GM18502 (cell line): Measurements from ENCODE around the gene HSH2D.
"Not testable (repeated sequence)": the region's sequence is repeated elsewhere in the genome, so short reads cannot be mapped to it uniquely, and the experiment has no call there.

Experiments
- ATAC-seq: cut with Tn5 transposase; IDR thresholded peaks from one replicate; pipeline ENCODE4 v1.9.1; 2021; ENCODE audit warnings: mild to moderate bottlenecking; ENCODE audit not compliant: unreplicated experiment, poor library complexity

HSH2D gene

DNA sequence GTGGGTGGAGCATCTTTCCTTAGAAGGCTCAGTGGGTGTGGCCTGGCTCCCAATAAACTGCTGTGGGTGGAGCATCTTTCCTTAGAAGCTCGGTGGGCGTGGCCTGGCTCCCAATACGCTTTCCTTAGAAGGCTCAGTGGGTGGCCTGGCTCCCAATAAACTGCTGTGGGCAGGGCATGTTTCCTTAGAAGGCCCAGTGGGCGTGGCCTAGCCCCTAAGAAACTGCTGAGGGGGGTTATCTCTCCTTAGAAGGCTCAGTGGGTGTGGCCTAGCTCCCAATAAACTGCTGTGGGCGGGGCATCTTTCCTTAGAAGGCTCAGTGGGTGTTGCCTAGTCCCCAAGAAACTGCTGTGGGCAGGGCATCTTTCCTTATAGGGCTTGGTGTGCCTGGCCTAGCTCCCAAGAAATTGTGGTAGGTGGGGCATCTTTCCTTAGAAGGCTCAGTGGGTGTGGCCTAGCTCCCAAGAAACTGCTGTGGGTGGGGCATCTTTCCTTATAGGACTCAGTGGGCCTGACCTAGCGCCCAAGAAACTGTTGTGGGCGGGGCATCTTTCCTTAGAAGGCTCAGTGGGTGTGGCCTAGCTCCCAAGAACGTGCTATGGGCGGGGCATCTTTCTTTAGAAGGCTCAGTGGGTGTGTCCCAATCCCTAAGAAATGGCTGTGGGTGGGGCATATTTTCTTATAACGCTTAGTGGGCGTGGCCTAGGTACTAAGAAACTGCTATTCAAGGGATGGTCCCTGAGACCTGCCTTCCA lies 10.3 kb downstream of the HSH2D start:
- ATAC-seq: no peak

DNA sequence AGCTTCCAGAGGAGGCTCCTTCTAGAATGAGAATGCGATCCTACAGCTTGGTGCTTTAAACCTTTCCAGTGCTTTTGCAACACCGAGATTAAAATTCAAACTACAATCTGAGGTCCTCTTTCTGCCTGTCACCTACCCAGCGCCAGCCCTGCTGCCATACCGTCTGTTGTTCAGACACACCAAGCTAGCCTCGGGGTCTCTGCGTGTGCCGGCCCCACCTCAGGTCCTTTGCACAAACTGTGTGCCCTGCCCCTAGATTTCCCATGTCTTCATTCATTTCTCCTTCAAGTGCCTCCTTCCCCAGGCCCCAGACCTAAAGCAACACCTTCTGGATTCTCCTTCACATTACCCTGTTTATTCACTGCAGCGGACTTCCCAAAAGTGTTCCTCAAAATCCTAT lies 11.1 kb downstream of the HSH2D start:
- no peak for ATAC-seq

GRCh38 chr19:16155128-16155527 lies 11.6 kb downstream of the HSH2D start:
- no peak for ATAC-seq

DNA sequence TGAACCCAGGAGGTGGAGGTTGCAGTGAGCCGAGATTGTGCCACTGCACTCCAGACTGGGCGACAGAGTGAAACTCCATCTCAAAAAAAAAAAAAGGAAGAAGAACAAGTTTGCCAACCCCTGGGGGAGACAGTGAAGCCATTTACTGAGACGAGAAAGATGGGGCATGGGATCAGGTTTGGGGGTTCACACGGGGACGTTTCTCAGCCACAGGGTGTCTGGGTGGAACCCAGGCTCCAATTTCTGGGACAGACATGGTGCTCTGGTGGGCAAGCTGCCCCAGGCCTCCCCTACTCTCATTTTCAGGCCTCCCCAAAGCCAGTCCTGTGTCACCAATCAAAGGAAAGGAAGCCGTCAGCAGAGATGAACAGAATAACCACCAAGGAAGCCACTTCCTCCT lies 13.4 kb downstream of the HSH2D start:
- no peak for ATAC-seq

DNA sequence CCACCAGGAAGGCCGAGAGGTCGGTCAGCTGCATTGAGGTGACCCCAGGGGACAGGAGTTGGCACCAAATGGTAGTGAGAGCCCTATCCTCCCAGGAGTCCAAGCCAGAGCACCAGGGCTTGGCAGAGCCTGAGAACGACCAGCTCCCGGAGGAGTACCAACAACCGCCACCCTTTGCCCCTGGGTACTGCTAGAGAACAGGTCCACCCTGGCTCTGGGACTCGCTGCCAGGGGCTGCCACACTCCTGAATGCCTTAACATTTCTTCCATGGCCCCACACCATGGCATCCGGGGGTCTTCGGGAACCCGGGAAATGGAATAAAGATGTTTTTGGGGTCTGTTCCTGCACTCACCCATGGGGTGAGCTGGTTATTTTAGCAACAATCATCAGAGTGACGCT lies 14.1 kb downstream of the HSH2D start:
- ATAC-seq: no peak

DNA sequence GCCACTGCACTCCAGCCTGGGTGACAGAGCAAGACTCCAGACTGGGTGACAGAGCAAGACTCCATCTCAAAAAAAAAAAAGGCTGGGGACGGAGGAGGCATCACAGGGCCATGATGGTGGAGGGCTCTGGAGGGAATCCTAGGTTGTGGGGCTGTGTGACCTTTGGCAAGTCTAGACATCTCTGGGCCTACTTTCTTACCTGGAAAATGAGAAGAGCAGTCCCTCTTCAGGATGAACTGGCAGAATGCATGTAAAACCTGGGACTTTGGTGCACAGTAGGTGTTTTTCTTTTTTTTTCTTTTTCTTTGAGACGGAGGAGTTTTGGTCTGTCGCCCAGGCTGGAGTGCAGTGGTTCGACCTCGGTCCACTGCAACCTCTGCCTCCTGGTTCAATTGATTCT lies 16.2 kb downstream of the HSH2D start:
- ATAC-seq: no peak

DNA sequence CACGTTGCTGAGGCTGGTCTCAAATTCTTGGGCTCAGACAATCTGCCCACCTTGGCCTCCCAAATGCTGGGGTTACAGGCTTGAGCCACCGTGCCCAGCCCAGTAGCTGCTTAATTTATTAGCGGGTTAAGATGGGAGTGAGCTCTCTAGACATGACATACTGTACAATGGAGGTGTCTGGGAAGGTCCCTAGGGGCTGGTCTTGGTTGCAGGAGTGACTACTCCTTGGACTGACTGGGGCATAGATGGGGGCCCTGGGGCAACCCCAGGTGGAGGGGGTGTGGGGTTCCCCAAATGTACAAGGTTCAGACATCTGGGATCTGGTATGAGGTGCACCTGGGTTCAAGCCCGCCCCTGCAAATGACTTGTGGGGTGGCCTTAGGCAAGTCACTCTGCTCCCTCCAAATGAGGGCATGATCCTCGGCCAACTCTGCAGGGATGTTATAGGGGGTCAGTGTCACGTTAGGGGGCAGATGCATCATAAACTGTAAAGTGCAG lies 17.0 kb downstream of the HSH2D start:
- ATAC-seq: no peak

DNA sequence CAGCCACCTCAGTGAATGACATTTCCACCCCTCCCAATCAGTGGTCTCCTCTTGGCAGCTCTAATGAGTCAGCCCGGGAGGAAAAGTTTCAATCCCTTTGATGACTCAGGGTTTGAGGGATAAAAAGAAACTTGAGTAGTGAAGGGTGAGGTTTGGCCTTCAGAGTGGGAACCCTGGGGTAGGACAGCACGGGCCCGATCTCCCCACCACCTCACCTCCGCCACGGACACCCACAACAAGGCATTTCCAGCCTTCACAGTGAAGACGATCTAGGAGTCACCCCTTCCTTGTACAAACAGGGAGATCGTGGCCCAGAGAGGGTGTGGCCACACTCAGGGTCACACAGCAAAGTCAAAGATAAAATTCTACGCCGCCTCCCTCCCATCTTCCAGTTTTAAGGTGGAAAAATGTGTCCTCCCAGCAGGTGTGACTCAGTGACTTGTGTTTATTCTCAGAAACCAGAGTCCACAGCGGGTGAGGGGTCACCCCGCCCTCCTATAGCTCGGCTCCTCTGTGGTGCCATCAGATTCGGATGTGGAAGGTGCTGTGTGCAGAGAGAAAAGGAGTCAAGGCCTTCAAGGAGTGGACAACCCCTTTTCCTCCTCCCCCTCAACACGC lies 17.6 kb downstream of the HSH2D start:
- no peak for ATAC-seq

DNA sequence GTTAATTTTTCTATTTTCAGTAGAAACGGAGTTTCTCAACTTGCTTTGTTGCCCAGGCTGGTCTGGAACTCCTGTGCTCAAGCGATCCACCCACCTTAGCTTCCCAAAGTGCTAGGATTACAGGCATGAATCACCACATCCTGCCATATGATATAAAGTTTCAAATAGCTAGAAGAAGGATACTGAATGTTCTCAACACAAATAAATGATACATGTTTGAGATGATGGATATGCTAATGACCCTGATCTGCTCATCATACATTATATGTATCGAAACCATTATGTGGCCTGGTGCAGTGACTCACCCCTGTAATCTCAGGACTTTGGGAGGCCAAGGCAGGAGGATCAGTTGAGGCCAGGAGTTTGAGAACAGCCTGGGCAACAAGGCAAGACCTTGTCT lies 18.4 kb downstream of the HSH2D start:
- no peak for ATAC-seq

DNA sequence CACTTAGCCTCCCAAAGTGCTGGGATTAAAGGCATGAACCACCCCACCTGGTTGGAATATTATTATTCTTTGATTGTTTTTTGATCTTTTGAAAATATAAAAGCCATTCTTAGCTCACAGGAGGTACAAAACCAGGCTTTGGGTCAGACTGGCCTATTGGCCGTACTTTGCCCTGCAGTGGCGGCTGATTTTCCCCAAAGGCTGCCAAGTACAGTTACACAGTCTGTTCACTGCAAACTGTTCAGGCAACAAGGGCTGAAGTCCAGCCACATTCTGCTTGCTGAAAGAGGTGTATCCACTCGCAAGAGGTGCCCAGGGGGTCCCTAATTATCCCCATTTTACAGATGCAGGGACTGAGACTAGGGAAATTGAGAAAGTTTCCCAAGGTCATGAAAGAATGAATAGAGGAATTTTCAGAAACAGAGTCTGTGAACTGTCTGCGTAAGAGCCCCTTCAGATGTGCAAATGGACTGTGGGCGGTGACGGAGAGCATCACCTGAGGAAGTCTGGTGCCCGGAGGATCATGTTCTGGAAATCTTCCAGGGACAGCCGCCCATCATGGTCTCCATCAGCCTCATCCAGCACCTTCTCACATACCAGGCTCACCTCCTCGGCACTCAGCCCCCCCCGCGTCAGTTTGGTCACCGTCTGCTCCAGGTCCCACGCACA lies 20.9 kb downstream of the HSH2D start:
- no peak for ATAC-seq

GRCh38 chr19:16166417-16166816 lies 22.9 kb downstream of the HSH2D start:
- ATAC-seq: no peak

- no peak for ATAC-seq
Observed at GRCh38 chr19:16167055-16167454, 23.6 kb downstream of the HSH2D start.

GRCh38 chr19:16168465-16169081 lies 25.1 kb downstream of the HSH2D start:
- no peak for ATAC-seq

GRCh38 chr19:16170134-16170533 lies 26.6 kb downstream of the HSH2D start:
- ATAC-seq: no peak

DNA sequence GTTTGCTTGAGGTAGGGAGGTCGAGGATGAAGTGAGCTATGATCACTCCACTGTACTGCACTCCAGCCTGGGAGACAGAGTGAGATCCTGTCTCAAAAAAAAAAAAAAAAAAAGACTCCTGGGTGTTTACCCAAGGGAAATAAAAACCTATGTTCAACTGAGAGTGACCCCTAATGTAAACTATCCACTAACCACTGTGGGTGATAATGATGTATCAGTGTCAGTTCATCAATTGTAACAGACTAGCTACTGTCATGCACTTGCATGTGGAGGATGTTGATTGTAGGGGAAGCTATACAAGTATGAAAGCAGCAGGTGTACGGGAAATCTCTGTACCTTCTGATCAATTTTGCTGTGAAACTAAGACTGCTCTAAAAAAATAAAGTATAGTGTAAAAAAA lies 32.5 kb downstream of the HSH2D start:
- ATAC-seq: no peak

DNA sequence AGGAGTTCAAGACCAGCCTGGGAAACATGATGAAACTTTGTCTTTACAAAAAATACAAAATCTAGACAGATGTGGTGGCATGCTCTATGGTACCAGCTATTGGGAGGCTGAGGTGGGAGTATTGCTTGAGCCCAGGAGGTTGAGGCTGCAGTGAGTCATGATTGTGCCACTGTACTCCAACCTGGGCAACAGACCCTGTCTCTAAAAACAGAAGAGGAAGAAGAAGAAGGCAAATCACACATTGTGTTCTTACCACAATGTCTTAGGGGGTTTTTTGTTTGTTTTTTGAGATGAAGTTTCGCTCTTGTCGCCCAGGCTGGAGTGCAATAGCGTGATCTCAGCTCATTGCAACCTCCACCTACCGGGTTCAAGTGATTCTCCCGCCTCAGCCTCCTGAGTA lies 35.4 kb downstream of the HSH2D start:
- not testable (repeated sequence) for ATAC-seq

- ATAC-seq: no peak
Observed at GRCh38 chr19:16180611-16181010, 37.1 kb downstream of the HSH2D start.

DNA sequence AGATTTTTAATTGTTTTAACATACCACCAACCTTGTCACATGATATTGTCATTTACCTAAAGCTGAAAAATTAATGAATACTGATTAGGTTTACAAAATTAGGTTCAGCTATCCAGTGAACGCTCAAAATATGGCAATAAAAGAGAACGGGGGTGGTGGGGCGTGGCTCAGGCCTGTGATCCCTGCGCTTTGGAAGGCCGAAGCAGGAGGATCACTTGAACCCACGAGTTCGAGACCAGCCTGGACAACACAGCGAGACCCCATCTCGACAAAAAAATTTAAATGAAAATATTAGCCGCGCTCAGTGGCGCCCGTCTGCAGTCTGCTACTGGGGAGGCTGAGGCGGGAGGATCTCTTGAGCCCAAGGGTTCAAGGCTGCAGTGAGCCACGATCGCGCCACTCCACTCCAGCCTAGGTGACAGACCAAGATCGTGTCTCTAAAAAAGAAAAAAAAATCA lies 41.2 kb downstream of the HSH2D start:
- peak; percentile 5 for ATAC-seq

GRCh38 chr19:16185123-16185767 lies 41.8 kb downstream of the HSH2D start, which contains the start of gene FAM32A:
TSS of gene FAM32A (plus strand) at chr19:16185410. CDS start at chr19:16185443, 33 bp downstream.
- ATAC-seq: peak; percentile 80

DNA sequence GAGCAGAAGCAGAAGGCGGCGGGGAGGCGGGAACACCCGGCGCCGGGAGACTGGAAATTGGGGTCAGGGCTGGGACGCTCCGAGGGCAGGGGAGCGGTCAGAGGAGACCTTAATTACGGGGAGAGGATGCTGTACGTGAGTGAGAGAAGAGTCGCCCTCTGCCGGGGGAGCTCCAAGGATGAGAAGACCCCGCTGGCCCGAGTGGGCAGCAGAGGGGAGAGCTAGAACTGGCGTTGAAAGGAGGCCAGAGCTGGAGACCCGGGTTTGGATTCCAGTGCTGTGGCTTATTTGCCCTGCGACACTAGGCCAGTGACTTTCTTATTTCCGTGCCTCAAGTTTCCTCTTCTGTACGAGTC lies 42.3 kb downstream of the HSH2D start:
- no peak for ATAC-seq
